NT2/D1 (cell line): ENCODE results near the gene SLC30A2.

Experiments
- YY1 ChIP-seq: IDR thresholded peaks from 2 replicates; pipeline ENCODE4 v1.6.1; 2011; ENCODE audit not compliant: insufficient read length, insufficient read depth
- ZNF274 ChIP-seq: IDR thresholded peaks from 2 replicates; pipeline ENCODE4 v1.6.1; 2011; ENCODE audit warnings: mild to moderate bottlenecking, low read depth, low read length

DNA sequence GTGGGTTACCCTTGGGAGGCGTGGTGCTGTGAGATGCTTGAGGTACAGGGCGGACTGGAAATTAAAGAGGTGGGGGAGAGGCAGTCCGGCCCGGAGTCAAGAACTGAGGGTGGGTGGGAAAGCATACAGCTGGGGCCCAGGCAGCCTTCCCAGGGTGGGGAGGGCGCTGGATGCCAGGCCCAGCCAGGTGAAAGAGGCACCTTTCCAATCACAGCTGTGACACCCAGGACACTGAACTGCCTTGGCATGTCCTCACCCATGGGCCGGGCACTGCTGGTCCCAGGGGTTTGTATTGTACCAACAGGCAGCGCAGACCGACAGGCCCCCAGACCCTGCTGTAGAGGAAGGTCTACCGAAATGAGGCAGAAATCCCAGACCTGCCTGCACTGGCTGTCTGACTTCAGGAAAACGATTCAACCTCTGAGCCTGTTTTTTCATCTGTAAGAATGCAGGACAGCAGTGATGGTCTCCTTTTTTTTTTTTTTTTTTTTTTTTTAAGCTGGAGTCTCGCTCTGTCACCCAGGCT is 9.1 kb downstream of the SLC30A2 start:
- TF ChIP-seq YY1 (no peak), ZNF274 (no peak)
